ENCODE results near the gene TTLL3. TPM values are rescaled to one million over a fixed set of nuclear protein-coding genes. Genes with fewer than 3 reads are reported as not detected.

TTLL3 gene
- total RNA-seq, 5 donors from 2014 or later (not counting 1 experiment from before 2014, with no cell fraction given), result 59.8 to 94.9 (median 67.4) TPM

- CTCF ChIA-PET, result interaction anchor here in 1 of 2 donors (0.7 to 1.2 kb wide), 2 partner anchors 17 to 53 kb away, joined by 3 read pairs; no protein-coding TSS in a partner anchor
- WGBS (ENCODE audit: insufficient coverage), result 52% methylated on average over 7 of the region's 10 CpGs
Observed at GRCh38 chr3:9780458-9780812, 29.6 kb upstream of the TTLL3 start.

GRCh38 chr3:9780910-9781309, 29.2 kb upstream of the TTLL3 start:
- ATAC-seq (replicated peaks in 1 of 4), result no peak
- WGBS (ENCODE audit: insufficient coverage), result no CpG with 5 or more reads among the region's 4 CpGs
- CTCF ChIA-PET, result interaction anchor here in 1 of 2 donors (0.7 to 1.2 kb wide), 2 partner anchors 17 to 54 kb away, joined by 3 read pairs; no protein-coding TSS in a partner anchor
- Mint-ChIP-seq H3K27ac (peak overlapping the region; percentile 21 to 84), H3K4me1 (peaks cover 46 to 67% (median 54%) of the 10 kb centered on the region in 3 donors), H3K9me3 (no peaks in the 10 kb centered on the region), H3K4me3 (peak overlapping the region in 1 of 3 donors; percentile 71), H3K36me3 (peaks cover 24% of the 10 kb centered on the region), H3K27me3 (no peaks in the 10 kb centered on the region)
- POLR2A ChIA-PET, result interaction anchor here (0.6 to 1.0 kb wide), 3 partner anchors 12 to 110 kb away, joined by 3 to 4 read pairs (median 3); partner anchors contain the start of genes ARPC4 (in 1 of the 2) and TADA3 (in 1 of the 2)
- Histone ChIP-seq H3K36me3 (ENCODE audit: control insufficient read depth in 2 of 2, extremely low read depth in 1 of 2, insufficient read depth in 1 of 2, low read length in 1 of 2) (peaks cover 10 to 30% of the 10 kb centered on the region in 2 donors), H3K27me3 (replicated peaks in 1 of 2; ENCODE audit: control insufficient read depth in 2 of 2, extremely low read depth in 1 of 2, insufficient read depth in 2 of 2, low read length in 1 of 2) (no peaks in the 10 kb centered on the region), H3K27ac (ENCODE audit: low read length) (peak overlapping the region; percentile 71), H3K4me1 (ENCODE audit: control insufficient read depth in 1 of 2, extremely low read depth in 1 of 2, insufficient read depth in 2 of 2, low read length in 2 of 2) (peaks cover 36 to 43% of the 10 kb centered on the region in 2 experiments), H3K9me3 (no peaks in the 10 kb centered on the region), H3K4me3 (ENCODE audit: control insufficient read depth in 1 of 2, extremely low read depth in 1 of 2, low read length in 1 of 2) (no peak overlapping the region)
- no peak for DNase-seq

More at GRCh38 chr3:9780458-9780812, 29.6 kb upstream of the TTLL3 start:
- DNase-seq (no peak), ATAC-seq (replicated peaks in 1 of 4) (peak in 3 of 4 experiments; percentile 7 to 17 (median 9))
- peak overlapping the region; percentile 71 for H3K27ac ChIP-seq (ENCODE audit: low read length)
- no peak overlapping the region for H3K4me3 ChIP-seq (ENCODE audit: control insufficient read depth in 1 of 2, extremely low read depth in 1 of 2, low read length in 1 of 2)
- peaks cover 10 to 27% of the 10 kb centered on the region in 2 donors for H3K36me3 ChIP-seq (ENCODE audit: control insufficient read depth in 2 of 2, extremely low read depth in 1 of 2, insufficient read depth in 1 of 2, low read length in 1 of 2)
- H3K27me3 Mint-ChIP-seq, result no peaks in the 10 kb centered on the region
- peak overlapping the region; percentile 21 to 84 for H3K27ac Mint-ChIP-seq
- H3K4me3 Mint-ChIP-seq, result peak overlapping the region in 1 of 3 donors; percentile 71
- H3K9me3 ChIP-seq, result no peaks in the 10 kb centered on the region
- H3K27me3 ChIP-seq (replicated peaks in 1 of 2; ENCODE audit: control insufficient read depth in 2 of 2, extremely low read depth in 1 of 2, insufficient read depth in 2 of 2, low read length in 1 of 2), result no peaks in the 10 kb centered on the region
- peaks cover 44 to 68% (median 54%) of the 10 kb centered on the region in 3 donors for H3K4me1 Mint-ChIP-seq
- H3K36me3 Mint-ChIP-seq, result peaks cover 20% of the 10 kb centered on the region
- H3K9me3 Mint-ChIP-seq, result no peaks in the 10 kb centered on the region
- POLR2A ChIA-PET, result interaction anchor here in 1 of 2 donors (1.0 kb wide), 1 partner anchor 12 kb away, joined by 3 read pairs; the partner anchor contains the start of genes ARPC4 and TADA3
- H3K4me1 ChIP-seq (ENCODE audit: control insufficient read depth in 1 of 2, extremely low read depth in 1 of 2, insufficient read depth in 2 of 2, low read length in 2 of 2), result peaks cover 36 to 43% of the 10 kb centered on the region in 2 experiments

- no peaks in the 10 kb centered on the region for H3K27me3 ChIP-seq (replicated peaks in 1 of 2; ENCODE audit: control insufficient read depth in 2 of 2, extremely low read depth in 1 of 2, insufficient read depth in 2 of 2, low read length in 1 of 2)
- H3K9me3 Mint-ChIP-seq, result no peaks in the 10 kb centered on the region
- peaks cover 36 to 43% of the 10 kb centered on the region in 2 experiments for H3K4me1 ChIP-seq (ENCODE audit: control insufficient read depth in 1 of 2, extremely low read depth in 1 of 2, insufficient read depth in 2 of 2, low read length in 2 of 2)
- no peak overlapping the region for H3K27ac ChIP-seq (ENCODE audit: low read length)
- peaks cover 10 to 36% of the 10 kb centered on the region in 2 donors for H3K36me3 ChIP-seq (ENCODE audit: control insufficient read depth in 2 of 2, extremely low read depth in 1 of 2, insufficient read depth in 1 of 2, low read length in 1 of 2)
- H3K4me3 ChIP-seq (ENCODE audit: control insufficient read depth in 1 of 2, extremely low read depth in 1 of 2, low read length in 1 of 2), result no peak overlapping the region
- no peaks in the 10 kb centered on the region for H3K27me3 Mint-ChIP-seq
- ChIA-PET POLR2A (interaction anchor here (0.6 to 1.0 kb wide), 4 partner anchors 11 to 134 kb away, joined by 3 to 4 read pairs (median 3); partner anchors contain the start of genes ARPC4 (in 1 of the 2) and TADA3 (in 1 of the 2)), CTCF (interaction anchor here (0.7 to 0.8 kb wide), 4 partner anchors 26 to 538 kb away, joined by 4 to 16 read pairs (median 4); no protein-coding TSS in a partner anchor)
- H3K4me1 Mint-ChIP-seq, result peaks cover 46 to 61% (median 54%) of the 10 kb centered on the region in 3 donors
- WGBS (ENCODE audit: insufficient coverage), result 57% methylated on average over 1 of the region's 1 CpG
- peak overlapping the region in 1 of 3 donors; percentile 5 for H3K4me3 Mint-ChIP-seq
- DNase-seq (no peak), ATAC-seq (replicated peaks in 1 of 4) (no peak)
- peak overlapping the region; percentile 31 to 64 for H3K27ac Mint-ChIP-seq
- no peaks in the 10 kb centered on the region for H3K9me3 ChIP-seq
- peaks cover 29% of the 10 kb centered on the region for H3K36me3 Mint-ChIP-seq
Observed at GRCh38 chr3:9781551-9781950, 28.5 kb upstream of the TTLL3 start.

DNA sequence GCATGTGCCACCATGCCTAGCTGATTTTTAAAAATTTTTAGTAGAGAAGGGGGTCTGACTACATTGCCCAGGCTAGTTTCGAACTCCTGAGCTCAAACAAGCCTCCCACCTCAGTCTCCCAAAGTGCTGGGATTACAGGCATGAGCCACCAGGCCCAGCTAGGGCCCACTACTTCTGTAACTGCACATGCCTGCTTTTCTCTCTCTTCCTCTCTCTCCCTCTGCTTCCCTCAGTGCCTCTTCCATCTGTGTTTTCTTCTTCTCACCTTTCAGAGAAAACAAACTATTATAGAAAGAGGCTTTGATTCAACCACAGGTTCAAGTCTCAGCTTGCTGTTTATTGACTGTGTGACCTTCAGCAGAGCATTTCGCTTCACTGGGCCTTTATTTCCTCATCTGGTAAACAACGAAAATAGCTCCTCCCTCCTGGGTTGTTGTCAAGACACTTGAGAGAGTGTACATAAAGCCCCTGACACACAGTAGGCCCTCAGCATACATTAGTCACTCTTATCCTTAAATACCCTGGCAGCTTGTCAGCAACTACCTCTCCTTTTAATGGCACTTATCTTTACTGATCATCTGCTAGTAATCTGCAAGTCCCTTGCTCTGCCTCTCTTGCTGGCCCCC, 28.0 kb upstream of the TTLL3 start:
- peaks cover 34% of the 10 kb centered on the region for H3K36me3 Mint-ChIP-seq
- POLR2A ChIA-PET, result interaction anchor here in 1 of 2 donors (0.8 kb wide), 1 partner anchor 134 kb away, joined by 3 read pairs; no protein-coding TSS in a partner anchor
- Histone ChIP-seq H3K27me3 (replicated peaks in 1 of 2; ENCODE audit: control insufficient read depth in 2 of 2, extremely low read depth in 1 of 2, insufficient read depth in 2 of 2, low read length in 1 of 2) (no peaks in the 10 kb centered on the region), H3K9me3 (no peaks in the 10 kb centered on the region), H3K36me3 (ENCODE audit: control insufficient read depth in 2 of 2, extremely low read depth in 1 of 2, insufficient read depth in 1 of 2, low read length in 1 of 2) (peaks cover 12 to 41% of the 10 kb centered on the region in 2 donors), H3K4me3 (ENCODE audit: control insufficient read depth in 1 of 2, extremely low read depth in 1 of 2, low read length in 1 of 2) (no peak overlapping the region), H3K27ac (ENCODE audit: low read length) (no peak overlapping the region), H3K4me1 (ENCODE audit: control insufficient read depth in 1 of 2, extremely low read depth in 1 of 2, insufficient read depth in 2 of 2, low read length in 2 of 2) (peaks cover 38 to 46% of the 10 kb centered on the region in 2 experiments)
- DNase-seq (no peak), ATAC-seq (replicated peaks in 1 of 4) (no peak)
- H3K9me3 Mint-ChIP-seq, result no peaks in the 10 kb centered on the region
- H3K27ac Mint-ChIP-seq, result peak overlapping the region; percentile 63 to 66
- peak overlapping the region in 1 of 3 donors; percentile 5 for H3K4me3 Mint-ChIP-seq
- H3K4me1 Mint-ChIP-seq, result peaks cover 48 to 57% (median 56%) of the 10 kb centered on the region in 3 donors
- CTCF ChIA-PET, result interaction anchor here (0.7 to 0.8 kb wide), 4 partner anchors 26 to 538 kb away, joined by 4 to 16 read pairs (median 4); no protein-coding TSS in a partner anchor
- WGBS (ENCODE audit: insufficient coverage), result 83% methylated on average over 1 of the region's 3 CpGs
- H3K27me3 Mint-ChIP-seq, result no peaks in the 10 kb centered on the region

- Histone ChIP-seq H3K9me3 (no peaks in the 10 kb centered on the region), H3K4me3 (ENCODE audit: control insufficient read depth in 1 of 2, extremely low read depth in 1 of 2, low read length in 1 of 2) (no peak overlapping the region), H3K27ac (ENCODE audit: low read length) (no peak overlapping the region), H3K36me3 (ENCODE audit: control insufficient read depth in 2 of 2, extremely low read depth in 1 of 2, insufficient read depth in 1 of 2, low read length in 1 of 2) (peaks cover 14 to 48% of the 10 kb centered on the region in 2 donors), H3K4me1 (ENCODE audit: control insufficient read depth in 1 of 2, extremely low read depth in 1 of 2, insufficient read depth in 2 of 2, low read length in 2 of 2) (peaks cover 38 to 53% of the 10 kb centered on the region in 2 experiments), H3K27me3 (replicated peaks in 1 of 2; ENCODE audit: control insufficient read depth in 2 of 2, extremely low read depth in 1 of 2, insufficient read depth in 2 of 2, low read length in 1 of 2) (no peaks in the 10 kb centered on the region)
- peaks cover 55 to 60% (median 56%) of the 10 kb centered on the region in 3 donors for H3K4me1 Mint-ChIP-seq
- ChIA-PET CTCF (interaction anchor here in 1 of 2 donors (0.7 kb wide), 1 partner anchor 204 kb away, joined by 7 read pairs; the partner anchor contains the start of gene EMC3), POLR2A (interaction anchor here (0.7 kb wide), 2 partner anchors 52 to 64 kb away, joined by 5 to 6 read pairs; no protein-coding TSS in a partner anchor)
- H3K27me3 Mint-ChIP-seq, result no peaks in the 10 kb centered on the region
- H3K9me3 Mint-ChIP-seq, result no peaks in the 10 kb centered on the region
- 60% methylated on average over 2 of the region's 3 CpGs for WGBS (ENCODE audit: insufficient coverage)
- H3K27ac Mint-ChIP-seq, result no peak overlapping the region
- peaks cover 40% of the 10 kb centered on the region for H3K36me3 Mint-ChIP-seq
- peak in 1 of 35 experiments; percentile 45 for DNase-seq
- ATAC-seq (replicated peaks in 1 of 4), result peak in 1 of 4 experiments; percentile 55
- H3K4me3 Mint-ChIP-seq, result no peak overlapping the region
Observed at GRCh38 chr3:9782770-9783169, 27.3 kb upstream of the TTLL3 start.

DNA sequence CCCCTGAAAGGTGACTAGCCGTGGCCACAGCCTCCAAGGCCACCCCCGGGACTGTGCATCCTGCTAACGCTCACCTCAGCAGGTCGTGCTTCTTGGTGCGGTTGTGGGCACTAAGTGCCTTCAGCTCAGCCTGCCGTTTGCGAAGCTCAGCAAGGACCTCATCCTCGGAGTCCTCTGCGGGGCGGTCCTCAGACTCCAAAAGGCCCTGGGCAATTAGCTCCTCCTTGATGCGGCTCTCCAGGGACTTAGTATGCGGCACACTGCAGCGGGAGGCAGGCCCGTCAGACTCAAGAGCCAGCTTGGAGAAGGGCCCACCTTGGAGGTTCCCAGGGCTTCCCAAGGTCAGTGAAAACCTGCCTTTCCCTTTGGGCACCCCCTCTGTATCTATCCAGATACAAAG, 26.1 kb upstream of the TTLL3 start:
- CTCF ChIA-PET, result no interaction called here
- H3K36me3 Mint-ChIP-seq, result peaks cover 44% of the 10 kb centered on the region
- peaks cover 47 to 51% (median 47%) of the 10 kb centered on the region in 3 donors for H3K4me1 Mint-ChIP-seq

More for the DNA sequence above, 26.1 kb upstream of the TTLL3 start:
- WGBS (ENCODE audit: insufficient coverage), result 98% methylated on average over 13 of the region's 14 CpGs
- DNase-seq (no peak), ATAC-seq (replicated peaks in 1 of 4) (no peak)
- Mint-ChIP-seq H3K4me3 (no peak overlapping the region), H3K27ac (no peak overlapping the region), H3K9me3 (no peaks in the 10 kb centered on the region), H3K27me3 (no peaks in the 10 kb centered on the region)
- H3K4me3 ChIP-seq (ENCODE audit: control insufficient read depth in 1 of 2, extremely low read depth in 1 of 2, low read length in 1 of 2), result no peak overlapping the region
- H3K4me1 ChIP-seq (ENCODE audit: control insufficient read depth in 1 of 2, extremely low read depth in 1 of 2, insufficient read depth in 2 of 2, low read length in 2 of 2), result peaks cover 33 to 45% of the 10 kb centered on the region in 2 experiments
- POLR2A ChIA-PET, result no interaction called here
- no peak overlapping the region for H3K27ac ChIP-seq (ENCODE audit: low read length)
- peaks cover 14 to 53% of the 10 kb centered on the region in 2 donors for H3K36me3 ChIP-seq (ENCODE audit: control insufficient read depth in 2 of 2, extremely low read depth in 1 of 2, insufficient read depth in 1 of 2, low read length in 1 of 2)
- no peaks in the 10 kb centered on the region for H3K9me3 ChIP-seq
- no peaks in the 10 kb centered on the region for H3K27me3 ChIP-seq (replicated peaks in 1 of 2; ENCODE audit: control insufficient read depth in 2 of 2, extremely low read depth in 1 of 2, insufficient read depth in 2 of 2, low read length in 1 of 2)

Data from T-cell (primary cell).